KMS-11 (cell line): Measurements from ENCODE around the gene PARVA.

ENCODE experiments used
- H2AFZ ChIP-seq: fragments of 200-600 bp; sonication (generic); 2 replicates; pipeline ENCODE4 v1.6.1; 2016; ENCODE audit warnings: antibody characterized with exemption, mixed run types, low read depth
- H3K27ac ChIP-seq: fragments of 200-600 bp; sonication (generic); 2 replicates; pipeline ENCODE4 v1.6.1; 2016; ENCODE audit warnings: mild to moderate bottlenecking, mixed run types
- H3K27me3 ChIP-seq: fragments of 200-600 bp; sonication (generic); 2 replicates; pipeline ENCODE4 v1.6.1; 2017; ENCODE audit warnings: mild to moderate bottlenecking, low read depth, mixed run types, moderate library complexity; ENCODE audit not compliant: insufficient read depth
- H3K36me3 ChIP-seq: fragments of 200-600 bp; sonication (generic); 2 replicates; pipeline ENCODE4 v1.6.1; 2017; ENCODE audit warnings: mild to moderate bottlenecking, mixed run types; ENCODE audit not compliant: insufficient read depth
- H3K4me1 ChIP-seq: fragments of 200-600 bp; sonication (generic); 2 replicates; pipeline ENCODE4 v1.6.1; 2016; ENCODE audit warnings: mild to moderate bottlenecking, low read depth, mixed run types; ENCODE audit not compliant: poor library complexity, severe bottlenecking
- H3K4me2 ChIP-seq: fragments of 200-600 bp; sonication (generic); 2 replicates; pipeline ENCODE4 v1.7.0; 2016; ENCODE audit warnings: mild to moderate bottlenecking, mixed run types
- H3K4me3 ChIP-seq: fragments of 200-600 bp; sonication (generic); IDR thresholded peaks from 2 replicates; pipeline ENCODE4 v1.6.1; 2017; ENCODE audit warnings: low read depth, low read length, mixed read lengths; ENCODE audit not compliant: insufficient read depth
- H3K79me2 ChIP-seq: fragments of 200-600 bp; sonication (generic); 2 replicates; pipeline ENCODE4 v1.6.1; 2016; ENCODE audit warnings: low read depth, mixed run types; ENCODE audit not compliant: insufficient read depth
- H3K9ac ChIP-seq: fragments of 200-600 bp; sonication (generic); 2 replicates; pipeline ENCODE4 v1.6.1; 2016; ENCODE audit warnings: mild to moderate bottlenecking, mixed run types
- H4K20me1 ChIP-seq: fragments of 200-600 bp; sonication (generic); 2 replicates; pipeline ENCODE4 v1.6.1; 2016; ENCODE audit warnings: mild to moderate bottlenecking, mixed run types; ENCODE audit not compliant: insufficient read depth
- CTCF ChIP-seq: fragments of 200-600 bp; sonication (generic); conservative IDR thresholded peaks from 2 replicates; pipeline ENCODE4 v1.6.1; 2017; ENCODE audit warnings: low read depth, mild to moderate bottlenecking, antibody characterized with exemption, low read length, moderate library complexity, mixed read lengths

The PARVA gene

GRCh38 chr11:12446863-12447262, 69.5 kb downstream of the PARVA start:
- Histone ChIP-seq H3K27ac (no peak overlapping the region), H3K4me2 (no peak overlapping the region), H3K9ac (no peak overlapping the region), H3K27me3 (no peaks in the 10 kb centered on the region), H3K79me2 (no peaks in the 10 kb centered on the region), H3K4me1 (no peaks in the 10 kb centered on the region), H3K4me3 (no peak overlapping the region), H3K36me3 (no peaks in the 10 kb centered on the region), H2AFZ (no peak overlapping the region), H4K20me1 (no peaks in the 10 kb centered on the region)
- TF ChIP-seq CTCF: no peak

- no peaks in the 10 kb centered on the region for H3K79me2 ChIP-seq
- no peaks in the 10 kb centered on the region for H3K36me3 ChIP-seq
- no peak for TF ChIP-seq CTCF
- no peak overlapping the region for H2AFZ ChIP-seq
- H3K27me3 ChIP-seq: no peaks in the 10 kb centered on the region
- no peak overlapping the region for H3K4me2 ChIP-seq
- no peaks in the 10 kb centered on the region for H4K20me1 ChIP-seq
- H3K4me1 ChIP-seq: no peaks in the 10 kb centered on the region
- H3K4me3 ChIP-seq: no peak overlapping the region
- no peak overlapping the region for H3K9ac ChIP-seq
- no peak overlapping the region for H3K27ac ChIP-seq
Measured at GRCh38 chr11:12448131-12448939, 71.0 kb downstream of the PARVA start.

- Histone ChIP-seq H3K27ac (no peak overlapping the region), H3K9ac (no peak overlapping the region), H4K20me1 (no peaks in the 10 kb centered on the region), H3K4me1 (no peaks in the 10 kb centered on the region), H3K27me3 (no peaks in the 10 kb centered on the region), H2AFZ (no peak overlapping the region), H3K79me2 (no peaks in the 10 kb centered on the region), H3K36me3 (no peaks in the 10 kb centered on the region), H3K4me3 (no peak overlapping the region), H3K4me2 (no peak overlapping the region)
- TF ChIP-seq CTCF: no peak
Measured at GRCh38 chr11:12449961-12450715, 72.8 kb downstream of the PARVA start.

- Histone ChIP-seq H3K4me3 (no peak overlapping the region), H3K79me2 (no peaks in the 10 kb centered on the region), H4K20me1 (no peaks in the 10 kb centered on the region)
Measured at GRCh38 chr11:12451179-12451814, 73.9 kb downstream of the PARVA start.

More at GRCh38 chr11:12451179-12451814, 73.9 kb downstream of the PARVA start:
- no peak overlapping the region for H3K27ac ChIP-seq
- no peak for TF ChIP-seq CTCF
- H2AFZ ChIP-seq: no peak overlapping the region
- no peaks in the 10 kb centered on the region for H3K36me3 ChIP-seq
- no peak overlapping the region for H3K9ac ChIP-seq
- no peaks in the 10 kb centered on the region for H3K4me1 ChIP-seq
- H3K4me2 ChIP-seq: no peak overlapping the region
- H3K27me3 ChIP-seq: no peaks in the 10 kb centered on the region
